ENCODE results near the gene THOC6.

Gene THOC6

GRCh38 chr16:3046641-3047386 lies 23.0 kb downstream of the THOC6 start:
- ChIA-PET CTCF (interaction anchor here (1.9 kb wide), 1 partner anchor 15 kb away, joined by 22 read pairs; no protein-coding TSS in a partner anchor), POLR2A (interaction anchor here (1.1 kb wide), 1 partner anchor 17 kb away, joined by 4 read pairs; no protein-coding TSS in a partner anchor)
- TF ChIP-seq WT1 (tag by site-specific recombination; IDR thresholded peaks at IDR 0.05) (no peak), ZBTB20 (tag by site-specific recombination; IDR thresholded peaks at IDR 0.05) (peak; percentile 49; the same call in 1 of the 2 replicates), ZNF843 (tag by site-specific recombination; IDR thresholded peaks at IDR 0.05) (no peak), YY1 (tag by site-specific recombination; IDR thresholded peaks at IDR 0.05) (no peak), ZNF132 (tag by site-specific recombination; IDR thresholded peaks at IDR 0.05; ENCODE audit: borderline replicate concordance) (no peak), ZNF521 (tag by site-specific recombination; IDR thresholded peaks at IDR 0.05) (no peak), ZNF266 (tag by site-specific recombination; IDR thresholded peaks at IDR 0.05; ENCODE audit: low read depth) (no peak), ZNF398 (tag by site-specific recombination; IDR thresholded peaks at IDR 0.05) (no peak)
- H3K9me3 ChIP-seq (ENCODE audit: control insufficient read depth, insufficient read depth, low read depth, low read length) = no peaks in the 10 kb centered on the region
- no peak overlapping the region for H3K27ac ChIP-seq (ENCODE audit: extremely low read depth, low read depth, low read length)
- no peaks in the 10 kb centered on the region for H3K36me3 ChIP-seq (ENCODE audit: control insufficient read depth in 2 of 2, insufficient read depth in 1 of 2, low read length in 2 of 2)
- H3K4me3 ChIP-seq (ENCODE audit: low read depth, low read length) = no peak overlapping the region
- H3K4me1 ChIP-seq (ENCODE audit: control insufficient read depth, insufficient read depth, low read length) = no peaks in the 10 kb centered on the region

- no peaks in the 10 kb centered on the region for H3K4me1 ChIP-seq (ENCODE audit: control insufficient read depth, insufficient read depth, low read length)
- POLR2A ChIA-PET = interaction anchor here (1.1 to 1.5 kb wide), 4 partner anchors 12 to 20 kb away, joined by 4 to 6 read pairs (median 4); no protein-coding TSS in a partner anchor
- H3K27ac ChIP-seq (ENCODE audit: extremely low read depth, low read depth, low read length) = no peak overlapping the region
- TF ChIP-seq PATZ1 (tag by site-specific recombination; IDR thresholded peaks at IDR 0.05) = 0 out of 2 replicates have a peak, but pooled peaks have one; percentile 34
- no peak for TF ChIP-seq ZNF544 (tag by site-specific recombination; IDR thresholded peaks at IDR 0.05)
- TF ChIP-seq ZNF548 (tag by site-specific recombination; IDR thresholded peaks at IDR 0.05) = no peak
- no peak for TF ChIP-seq ZNF654 (tag by site-specific recombination; IDR thresholded peaks at IDR 0.05; ENCODE audit: low read depth)
- peak; percentile 90 for TF ChIP-seq ZNF239 (tag by site-specific recombination; IDR thresholded peaks at IDR 0.05)
- TF ChIP-seq ZNF747 (tag by site-specific recombination; IDR thresholded peaks at IDR 0.05) = no peak
- TF ChIP-seq ZNF664 (tag by site-specific recombination; IDR thresholded peaks at IDR 0.05) = no peak
- 0 out of 2 replicates have a peak, but pooled peaks have one; percentile 21 for TF ChIP-seq ZBTB8A (tag by site-specific recombination; IDR thresholded peaks at IDR 0.05)
- TF ChIP-seq ZNF26 (tag by site-specific recombination; IDR thresholded peaks at IDR 0.05) = no peak
- no peak for TF ChIP-seq ZFP3 (tag by site-specific recombination; IDR thresholded peaks at IDR 0.05; ENCODE audit: low read depth)
- no peak for TF ChIP-seq ZNF660 (tag by site-specific recombination; IDR thresholded peaks at IDR 0.05)
- TF ChIP-seq ZNF837 (tag by site-specific recombination; IDR thresholded peaks at IDR 0.05) = no peak
- 0 out of 2 replicates have a peak, but pooled peaks have one; percentile 40 for TF ChIP-seq HIC1 (tag by site-specific recombination; IDR thresholded peaks at IDR 0.05)
- TF ChIP-seq ZBTB20 (tag by site-specific recombination; IDR thresholded peaks at IDR 0.05) = 0 out of 2 replicates have a peak, but pooled peaks have one; percentile 22
- no peak for TF ChIP-seq ZSCAN16 (tag by site-specific recombination; IDR thresholded peaks at IDR 0.05)
- 0 out of 2 replicates have a peak, but pooled peaks have one; percentile 30 for TF ChIP-seq ZBTB17 (tag by site-specific recombination; IDR thresholded peaks at IDR 0.05)
- no peak for TF ChIP-seq ZNF335 (tag by site-specific recombination; conservative IDR thresholded peaks at IDR 0.05)
- no peaks in the 10 kb centered on the region for H3K36me3 ChIP-seq (ENCODE audit: control insufficient read depth in 2 of 2, insufficient read depth in 1 of 2, low read length in 2 of 2)
- H3K4me3 ChIP-seq (ENCODE audit: low read depth, low read length) = no peak overlapping the region
- CTCF ChIA-PET = interaction anchor here (0.8 to 2.0 kb wide), 4 partner anchors 11 to 80 kb away, joined by 3 to 22 read pairs (median 10); no protein-coding TSS in a partner anchor
- no peaks in the 10 kb centered on the region for H3K9me3 ChIP-seq (ENCODE audit: control insufficient read depth, insufficient read depth, low read depth, low read length)
Measured at GRCh38 chr16:3047387-3047720, 23.5 kb downstream of the THOC6 start.

All from HEK293 (cell line).